Ishikawa (cell line): Measurements from ENCODE around the gene DAAM1.

Experiments
- CEBPB ChIP-seq: IDR thresholded peaks from 2 replicates; pipeline ENCODE4 v1.6.1; 2012
- CREB1 ChIP-seq: IDR thresholded peaks from 2 replicates; pipeline ENCODE4 v1.6.1; 2012; ENCODE audit warnings: low read depth
- EGR1 ChIP-seq: IDR thresholded peaks from 2 replicates; pipeline ENCODE4 v1.6.1; 2012
- EP300 ChIP-seq: IDR thresholded peaks from 2 replicates; pipeline ENCODE4 v1.6.1; 2012; ENCODE audit warnings: borderline replicate concordance
- FOXM1 ChIP-seq: IDR thresholded peaks from 2 replicates; pipeline ENCODE4 v1.6.1; 2012; ENCODE audit warnings: low read depth, borderline replicate concordance
- NFIC ChIP-seq: IDR thresholded peaks from 2 replicates; pipeline ENCODE4 v1.6.1; 2012
- RAD21 ChIP-seq: IDR thresholded peaks from 2 replicates; pipeline ENCODE4 v1.6.1; 2012; ENCODE audit warnings: low read depth
- TAF1 ChIP-seq: IDR thresholded peaks from 2 replicates; pipeline ENCODE4 v1.6.1; 2012; ENCODE audit warnings: low read depth, mild to moderate bottlenecking
- TCF12 ChIP-seq: IDR thresholded peaks from 2 replicates; pipeline ENCODE4 v1.6.1; 2012; ENCODE audit warnings: low read depth
- TEAD4 ChIP-seq: IDR thresholded peaks from 2 replicates; pipeline ENCODE4 v1.6.1; 2012
- YY1 ChIP-seq: IDR thresholded peaks from 2 replicates; pipeline ENCODE4 v1.6.1; 2012; ENCODE audit warnings: low read depth
- ZBTB7A ChIP-seq: IDR thresholded peaks from 2 replicates; pipeline ENCODE4 v1.6.1; 2012; ENCODE audit warnings: low read depth
- TF ChIP-seq, protein P1 (sequence below): IDR thresholded peaks from 2 replicates; pipeline ENCODE4 v1.6.1; 2012
- TF ChIP-seq, protein P2 (sequence below): IDR thresholded peaks from 2 replicates; pipeline ENCODE4 v1.6.1; 2012
- TF ChIP-seq, protein P3 (sequence below): IDR thresholded peaks from 2 replicates; pipeline ENCODE4 v1.6.1; 2012; ENCODE audit warnings: low read depth, mild to moderate bottlenecking

The DAAM1 gene

DNA sequence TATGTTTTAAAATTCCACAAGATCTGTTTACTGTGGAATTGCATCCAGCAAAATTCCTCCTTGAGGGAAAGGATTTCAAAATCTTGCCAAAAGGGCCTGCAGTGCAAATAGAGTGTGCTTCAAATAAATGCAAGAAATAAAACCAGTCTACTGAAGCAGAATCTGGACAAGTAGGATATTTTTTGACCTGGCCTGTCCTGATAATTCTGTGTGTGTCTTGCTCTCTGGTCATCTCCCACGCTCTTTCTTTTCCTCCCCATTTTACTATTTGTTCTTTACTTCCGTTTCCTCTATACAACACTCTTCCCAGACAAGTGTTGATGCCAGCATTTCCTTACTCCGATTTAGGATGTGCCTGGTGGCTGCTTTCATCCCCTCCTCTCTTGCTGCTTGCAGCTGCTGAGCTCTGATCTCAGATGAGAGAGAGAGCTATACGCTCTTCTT, 160.8 kb downstream of the DAAM1 start:
- TF ChIP-seq, protein P1, sequence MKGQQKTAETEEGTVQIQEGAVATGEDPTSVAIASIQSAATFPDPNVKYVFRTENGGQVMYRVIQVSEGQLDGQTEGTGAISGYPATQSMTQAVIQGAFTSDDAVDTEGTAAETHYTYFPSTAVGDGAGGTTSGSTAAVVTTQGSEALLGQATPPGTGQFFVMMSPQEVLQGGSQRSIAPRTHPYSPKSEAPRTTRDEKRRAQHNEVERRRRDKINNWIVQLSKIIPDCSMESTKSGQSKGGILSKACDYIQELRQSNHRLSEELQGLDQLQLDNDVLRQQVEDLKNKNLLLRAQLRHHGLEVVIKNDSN, result no peak
- TF ChIP-seq ZBTB7A (no peak), TEAD4 (no peak), YY1 (no peak), EP300 (no peak), CREB1 (no peak), TCF12 (no peak), TAF1 (no peak), CEBPB (no peak), EGR1 (no peak), RAD21 (no peak), FOXM1 (no peak), NFIC (no peak)
- TF ChIP-seq, protein P2, sequence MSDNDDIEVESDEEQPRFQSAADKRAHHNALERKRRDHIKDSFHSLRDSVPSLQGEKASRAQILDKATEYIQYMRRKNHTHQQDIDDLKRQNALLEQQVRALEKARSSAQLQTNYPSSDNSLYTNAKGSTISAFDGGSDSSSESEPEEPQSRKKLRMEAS, result no peak
- TF ChIP-seq, protein P3, sequence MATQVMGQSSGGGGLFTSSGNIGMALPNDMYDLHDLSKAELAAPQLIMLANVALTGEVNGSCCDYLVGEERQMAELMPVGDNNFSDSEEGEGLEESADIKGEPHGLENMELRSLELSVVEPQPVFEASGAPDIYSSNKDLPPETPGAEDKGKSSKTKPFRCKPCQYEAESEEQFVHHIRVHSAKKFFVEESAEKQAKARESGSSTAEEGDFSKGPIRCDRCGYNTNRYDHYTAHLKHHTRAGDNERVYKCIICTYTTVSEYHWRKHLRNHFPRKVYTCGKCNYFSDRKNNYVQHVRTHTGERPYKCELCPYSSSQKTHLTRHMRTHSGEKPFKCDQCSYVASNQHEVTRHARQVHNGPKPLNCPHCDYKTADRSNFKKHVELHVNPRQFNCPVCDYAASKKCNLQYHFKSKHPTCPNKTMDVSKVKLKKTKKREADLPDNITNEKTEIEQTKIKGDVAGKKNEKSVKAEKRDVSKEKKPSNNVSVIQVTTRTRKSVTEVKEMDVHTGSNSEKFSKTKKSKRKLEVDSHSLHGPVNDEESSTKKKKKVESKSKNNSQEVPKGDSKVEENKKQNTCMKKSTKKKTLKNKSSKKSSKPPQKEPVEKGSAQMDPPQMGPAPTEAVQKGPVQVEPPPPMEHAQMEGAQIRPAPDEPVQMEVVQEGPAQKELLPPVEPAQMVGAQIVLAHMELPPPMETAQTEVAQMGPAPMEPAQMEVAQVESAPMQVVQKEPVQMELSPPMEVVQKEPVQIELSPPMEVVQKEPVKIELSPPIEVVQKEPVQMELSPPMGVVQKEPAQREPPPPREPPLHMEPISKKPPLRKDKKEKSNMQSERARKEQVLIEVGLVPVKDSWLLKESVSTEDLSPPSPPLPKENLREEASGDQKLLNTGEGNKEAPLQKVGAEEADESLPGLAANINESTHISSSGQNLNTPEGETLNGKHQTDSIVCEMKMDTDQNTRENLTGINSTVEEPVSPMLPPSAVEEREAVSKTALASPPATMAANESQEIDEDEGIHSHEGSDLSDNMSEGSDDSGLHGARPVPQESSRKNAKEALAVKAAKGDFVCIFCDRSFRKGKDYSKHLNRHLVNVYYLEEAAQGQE, result no peak

DNA sequence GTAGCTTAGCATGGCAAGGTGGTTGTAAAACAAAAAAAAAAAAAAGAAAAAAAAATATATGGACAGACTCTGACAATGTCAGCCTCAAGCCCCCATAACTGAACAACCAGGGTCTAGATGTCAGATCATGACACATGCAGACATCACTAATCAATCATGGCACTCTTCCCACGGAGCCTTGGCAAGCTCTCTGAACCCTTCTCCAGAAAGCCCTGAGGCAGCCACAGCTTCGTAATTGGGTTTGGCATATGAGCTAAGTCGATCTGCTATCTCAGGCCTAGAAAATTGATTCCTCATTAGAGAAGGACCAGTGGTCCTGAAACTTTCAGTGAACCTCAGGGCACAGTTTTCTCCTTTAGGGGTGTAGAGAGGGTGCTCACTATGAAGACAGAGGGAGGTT, 164.5 kb downstream of the DAAM1 start:
- no peak for TF ChIP-seq TAF1
- TF ChIP-seq FOXM1, result no peak
- TF ChIP-seq NFIC, result no peak
- TF ChIP-seq CEBPB, result no peak
- no peak for TF ChIP-seq CREB1
- no peak for TF ChIP-seq ZBTB7A
- TF ChIP-seq TCF12, result no peak
- TF ChIP-seq TEAD4, result no peak
- TF ChIP-seq, protein P2, result no peak
- no peak for TF ChIP-seq EP300
- TF ChIP-seq, protein P3, result no peak

DNA sequence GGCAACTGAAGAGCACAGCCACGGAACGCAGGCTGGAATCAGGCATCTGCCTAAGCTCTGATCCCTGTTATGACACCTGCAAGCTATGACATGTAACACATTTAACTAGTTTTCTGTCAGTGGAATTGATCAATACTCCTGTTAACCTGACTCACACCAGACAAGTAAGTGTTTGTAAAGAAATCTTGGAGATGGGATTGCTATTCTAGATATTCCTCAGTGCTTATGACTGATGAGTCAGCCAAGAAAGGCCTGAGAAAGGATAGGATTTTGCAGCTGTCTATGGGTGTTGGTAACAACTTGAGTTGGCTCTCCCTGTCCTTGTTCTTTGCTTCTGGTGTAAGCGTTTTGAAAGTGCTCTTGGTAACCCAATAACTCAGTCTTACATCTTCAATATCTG, 166.2 kb downstream of the DAAM1 start:
- TF ChIP-seq EP300, result no peak
- TF ChIP-seq TCF12, result no peak
- TF ChIP-seq YY1, result no peak
- TF ChIP-seq TAF1, result no peak
- TF ChIP-seq CEBPB, result no peak
- TF ChIP-seq, protein P1, result no peak
- TF ChIP-seq, protein P2, result no peak
- no peak for TF ChIP-seq RAD21
- no peak for TF ChIP-seq CREB1
- no peak for TF ChIP-seq NFIC
- no peak for TF ChIP-seq EGR1
- TF ChIP-seq FOXM1, result no peak
- no peak for TF ChIP-seq ZBTB7A
- TF ChIP-seq, protein P3, result no peak
- TF ChIP-seq TEAD4, result no peak

DNA sequence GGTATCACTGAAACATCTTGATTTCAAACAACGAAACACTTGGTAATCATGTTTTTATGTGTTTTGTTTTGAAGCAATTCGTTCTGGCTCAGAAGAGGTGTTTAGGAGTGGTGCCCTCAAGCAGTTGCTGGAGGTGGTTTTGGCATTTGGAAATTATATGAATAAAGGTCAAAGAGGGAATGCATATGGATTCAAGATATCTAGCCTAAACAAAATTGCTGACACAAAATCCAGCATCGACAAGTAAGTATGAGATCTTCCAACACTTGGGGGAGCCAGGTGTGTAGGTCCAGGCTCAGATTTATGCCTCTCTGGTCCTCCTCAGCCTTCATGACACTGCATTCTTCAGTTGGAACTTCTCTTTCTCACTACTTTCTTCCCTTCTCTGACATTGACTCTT, 166.6 kb downstream of the DAAM1 start:
- TF ChIP-seq NFIC (no peak), TEAD4 (no peak)
- TF ChIP-seq, protein P3, result no peak
- TF ChIP-seq, protein P2, result no peak
